Right cardiac atrium (tissue), 5 donors: Measurements from ENCODE around the gene ESD. TPM values are rescaled to one million over a fixed set of nuclear protein-coding genes. Genes with fewer than 3 reads are reported as not detected.
"Not testable (repeated sequence)": the region's sequence is repeated elsewhere in the genome, so short reads cannot be mapped to it uniquely, and the experiment has no call there.

Experiments
- ATAC-seq, 2 donors: fragments of 200-7000 bp; cut with Tn5 transposase; one replicate each; pipeline versions ENCODE4 v1.8.0 to v1.9.1; 2020; ENCODE audit warnings: moderate library complexity in 2 of 2, mild to moderate bottlenecking in 1 of 2
- DNase-seq, 3 donors: peaks; one replicate each; pipeline ENCODE4 v3.0.0-alpha.2; 2020
- H3K27ac ChIP-seq: one replicate; pipeline ENCODE4 v1.5.1; 2013; ENCODE audit warnings: mild to moderate bottlenecking, low read length, control low read depth, moderate library complexity
- H3K27me3 ChIP-seq: one replicate; pipeline ENCODE4 v1.6.1; 2013; ENCODE audit not compliant: control insufficient read depth, insufficient read depth
- H3K4me1 ChIP-seq: one replicate; pipeline ENCODE4 v1.6.1; 2013; ENCODE audit warnings: low read length; ENCODE audit not compliant: control insufficient read depth, insufficient read depth
- H3K4me3 ChIP-seq: one replicate; pipeline ENCODE4 v1.5.1; 2013; ENCODE audit warnings: low read length, control low read depth
- H3K9me3 ChIP-seq: one replicate; pipeline ENCODE4 v1.6.1; 2013; ENCODE audit warnings: low read length; ENCODE audit not compliant: control insufficient read depth
- WGBS: extraction: QIAGEN DNeasy Blood & Tissue Kit; methylation state at CpG from one replicate; pipeline ENCODE4 v1.1.7; 2013; 5-methylcytosine and 5-hydroxymethylcytosine counted together
- intact Hi-C, 4 donors: fragments of 100-400 bp; cut with DNase I; formaldehyde crosslinking; loops; one replicate each; pipeline versions ENCODE4 v1.11.0 to v1.14.0; 2022 to 2023
- polyA plus RNA-seq: library from polyadenylated mRNA; stranded (reverse); fragments of 200-250 nt; gene quantifications from one replicate; pipeline ENCODE4 v1.2.3, GENCODE V29; 2013
- total RNA-seq, 4 donors: library from RNA; stranded (reverse); fragmentation: NEBNext Ultra II Directional; extraction: Animal tissue kit (Norgen Biotek cat#: 25700); gene quantifications; one replicate each; pipeline ENCODE4 v1.2.1, GENCODE V29; 2021
- donor health status: healthy with polysubstance abuse.
- donor health status: DM: no; HTN: yes; CAD: no.
- donor health status: DM: no; HTN: no; CAD: no.
- donor health status: DM: no; HTN: yes; CAD: no; lungs with severe emphysema.
- donor health status: DM: yes; HTN: yes; CAD: no.

ESD gene
- total and polyA plus RNA-seq, 5 donors = 99.7 to 147 (median 104) TPM

DNA sequence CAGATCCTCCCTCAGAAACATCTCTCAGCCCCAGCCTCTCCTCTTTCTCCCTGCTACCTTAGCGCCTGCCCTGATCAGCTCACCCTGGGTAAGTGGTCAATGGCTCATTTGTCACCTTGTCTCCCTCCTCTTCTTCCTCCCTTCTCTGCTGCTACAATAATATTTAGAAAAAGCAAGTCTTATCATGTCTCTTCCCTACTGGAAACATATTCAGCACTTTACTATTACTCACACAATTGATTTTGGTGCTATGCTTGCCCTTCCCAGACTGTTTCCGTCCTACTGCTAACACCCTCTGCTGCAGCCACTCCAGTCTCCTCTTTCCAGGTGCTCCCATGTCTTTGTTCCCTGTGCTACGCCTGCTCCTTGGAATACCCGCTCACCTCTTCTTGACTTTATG, 35.8 kb downstream of the ESD start:
- intact Hi-C loops = no loop called here
- Histone ChIP-seq H3K27me3 (no peaks in the 10 kb centered on the region), H3K27ac (no peak overlapping the region), H3K9me3 (no peaks in the 10 kb centered on the region), H3K4me1 (no peaks in the 10 kb centered on the region), H3K4me3 (no peak overlapping the region)
- ATAC-seq (no peak), DNase-seq (no peak)
- WGBS = 89% methylated on average over 4 of the region's 4 CpGs

DNA sequence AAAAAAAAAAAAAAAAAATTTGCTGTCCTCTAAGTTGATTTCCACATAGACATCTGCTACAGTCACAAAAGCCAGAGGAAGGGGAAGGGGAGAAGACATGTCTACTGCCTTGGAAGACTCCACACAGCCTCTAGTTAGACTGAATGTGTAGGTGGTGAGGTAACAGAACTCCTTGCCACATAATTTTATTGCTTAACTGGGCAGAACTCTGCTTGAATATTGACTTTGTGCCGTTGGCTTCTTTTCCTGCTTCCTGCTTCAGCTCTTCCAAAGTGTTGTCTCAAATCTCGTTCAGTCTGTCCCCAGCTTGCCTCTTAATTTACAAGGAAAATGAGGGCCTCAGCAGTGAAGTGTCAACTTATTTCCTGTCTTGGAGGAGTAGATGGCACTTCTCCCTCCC, 37.1 kb downstream of the ESD start:
- Histone ChIP-seq H3K4me1 (no peaks in the 10 kb centered on the region), H3K27me3 (no peaks in the 10 kb centered on the region), H3K27ac (peak overlapping the region; percentile 35), H3K4me3 (no peak overlapping the region), H3K9me3 (no peaks in the 10 kb centered on the region)
- DNase-seq (no peak), ATAC-seq (peak; percentile 66 to 70)
- 21% methylated on average over 2 of the region's 2 CpGs for WGBS
- intact Hi-C loops = no loop called here

DNA sequence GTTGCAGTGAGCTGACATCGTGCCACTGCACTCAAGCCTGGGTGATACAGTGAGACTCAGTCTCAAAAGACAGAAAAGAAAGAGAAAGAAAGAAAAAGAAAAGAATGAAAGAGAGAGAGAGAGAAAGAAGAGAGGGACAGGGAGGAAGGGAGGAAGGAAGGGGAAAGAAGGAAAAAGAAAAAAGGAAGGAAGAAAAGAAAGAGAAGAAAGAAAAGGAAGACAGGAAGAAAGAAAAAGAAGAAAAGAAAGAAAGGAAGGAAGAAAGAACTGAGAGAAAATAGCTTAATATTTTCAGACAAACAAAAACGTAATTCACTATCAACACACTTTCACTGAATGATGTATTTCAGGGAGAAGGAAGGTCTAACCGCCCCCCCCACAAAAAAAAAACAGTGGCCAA, 39.3 kb downstream of the ESD start:
- WGBS = 51% methylated on average over 3 of the region's 3 CpGs
- DNase-seq (no peak), ATAC-seq (no peak)
- Histone ChIP-seq H3K27me3 (no peaks in the 10 kb centered on the region), H3K4me1 (no peaks in the 10 kb centered on the region), H3K9me3 (no peaks in the 10 kb centered on the region), H3K4me3 (no peak overlapping the region), H3K27ac (no peak overlapping the region)
- intact Hi-C loops = no loop called here

DNA sequence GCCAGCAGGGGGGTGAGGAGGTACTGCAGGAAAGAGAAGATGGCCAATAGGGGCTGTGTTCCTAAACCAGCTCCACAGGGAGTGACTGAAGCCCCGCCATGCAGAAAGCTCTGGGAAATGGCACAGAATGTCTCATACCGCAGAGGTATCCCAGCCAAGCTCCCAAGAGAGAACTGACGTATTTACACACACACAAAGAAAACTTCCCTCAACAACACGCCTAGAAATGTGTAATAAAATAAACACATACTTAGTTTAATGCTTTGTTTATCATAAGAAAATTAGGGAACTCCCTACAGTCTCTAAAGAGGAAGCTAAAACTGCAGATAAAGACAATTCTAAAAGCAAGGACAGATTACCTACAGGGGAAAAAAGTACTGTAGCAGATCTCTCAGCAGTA, 40.0 kb downstream of the ESD start:
- intact Hi-C loops = no loop called here
- Histone ChIP-seq H3K9me3 (no peaks in the 10 kb centered on the region), H3K4me3 (no peak overlapping the region), H3K27me3 (no peaks in the 10 kb centered on the region), H3K4me1 (no peaks in the 10 kb centered on the region), H3K27ac (no peak overlapping the region)
- WGBS = 23% methylated on average over 4 of the region's 4 CpGs
- ATAC-seq = peak in 1 of 2 donors; percentile 53
- DNase-seq = no peak

DNA sequence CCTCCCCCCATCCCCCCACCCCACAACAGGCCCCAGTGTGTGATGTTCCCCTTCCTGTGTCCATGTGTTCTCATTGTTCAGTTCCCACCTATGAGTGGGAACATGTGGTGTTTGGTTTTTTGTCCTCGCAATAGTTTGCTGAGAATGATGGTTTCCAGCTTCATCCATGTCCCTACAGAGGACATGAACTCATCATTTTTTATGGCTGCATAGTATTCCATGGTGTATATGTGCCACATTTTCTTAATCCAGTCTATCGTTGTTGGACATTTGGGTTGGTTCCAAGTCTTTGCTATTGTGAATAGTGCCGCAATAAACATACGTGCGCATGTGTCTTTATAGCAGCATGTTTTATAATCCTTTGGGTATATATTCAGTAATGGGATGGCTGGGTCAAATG, 41.5 kb downstream of the ESD start:
- WGBS = 97% methylated on average over 4 of the region's 5 CpGs
- H3K27me3 ChIP-seq, ATAC-seq, intact Hi-C loops, H3K4me3 ChIP-seq, H3K27ac ChIP-seq, H3K9me3 ChIP-seq, DNase-seq, H3K4me1 ChIP-seq: not testable (repeated sequence)

DNA sequence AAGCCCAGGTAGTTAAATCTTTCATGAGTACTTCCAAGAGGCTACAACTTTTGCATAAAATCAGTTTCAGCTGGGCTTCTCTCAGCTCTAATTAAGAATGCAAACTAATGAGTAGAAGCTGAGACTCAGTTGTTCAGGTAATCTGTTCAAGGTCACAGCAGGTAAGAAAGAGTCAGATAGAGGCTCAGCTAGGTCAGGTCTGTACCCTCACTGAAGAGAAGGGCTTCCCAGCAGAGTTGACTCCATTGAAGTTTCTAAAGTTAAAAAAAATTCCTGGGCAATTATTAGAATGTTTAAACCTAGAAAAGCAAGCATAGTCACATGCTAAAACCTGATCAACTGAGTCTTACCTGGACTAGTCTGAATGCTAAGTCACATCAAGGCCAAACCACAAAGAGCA, 42.1 kb downstream of the ESD start:
- no peak for DNase-seq
- Histone ChIP-seq H3K4me1 (no peaks in the 10 kb centered on the region), H3K4me3 (no peak overlapping the region), H3K27ac (no peak overlapping the region), H3K9me3 (no peaks in the 10 kb centered on the region), H3K27me3 (no peaks in the 10 kb centered on the region)
- no peak for ATAC-seq
- intact Hi-C loops = no loop called here

DNA sequence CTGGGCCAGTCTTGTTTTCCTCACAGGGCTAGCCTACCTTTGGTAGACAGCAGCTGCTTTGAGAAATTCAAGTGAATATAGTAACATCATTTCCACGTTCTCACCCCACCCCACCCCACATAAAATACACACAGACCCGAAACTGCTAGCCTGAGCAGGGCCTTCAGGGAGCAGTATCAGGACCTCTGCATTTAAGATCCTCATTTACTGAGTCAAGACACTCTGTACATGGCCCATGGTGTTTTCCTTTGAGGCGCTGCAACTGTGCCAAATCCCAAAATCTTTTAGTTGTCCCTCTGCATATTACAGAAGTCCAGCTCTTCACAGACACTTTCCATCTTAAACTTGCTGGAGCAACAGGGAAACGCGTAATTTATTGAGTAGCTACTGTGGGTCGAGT, 43.0 kb downstream of the ESD start:
- no peak overlapping the region for H3K27ac ChIP-seq
- intact Hi-C loops = no loop called here
- DNase-seq (no peak), ATAC-seq (no peak)
- H3K4me3 ChIP-seq = no peak overlapping the region
- no peaks in the 10 kb centered on the region for H3K27me3 ChIP-seq
- 83% methylated on average over 6 of the region's 6 CpGs for WGBS
- H3K4me1 ChIP-seq = no peaks in the 10 kb centered on the region
- no peaks in the 10 kb centered on the region for H3K9me3 ChIP-seq

DNA sequence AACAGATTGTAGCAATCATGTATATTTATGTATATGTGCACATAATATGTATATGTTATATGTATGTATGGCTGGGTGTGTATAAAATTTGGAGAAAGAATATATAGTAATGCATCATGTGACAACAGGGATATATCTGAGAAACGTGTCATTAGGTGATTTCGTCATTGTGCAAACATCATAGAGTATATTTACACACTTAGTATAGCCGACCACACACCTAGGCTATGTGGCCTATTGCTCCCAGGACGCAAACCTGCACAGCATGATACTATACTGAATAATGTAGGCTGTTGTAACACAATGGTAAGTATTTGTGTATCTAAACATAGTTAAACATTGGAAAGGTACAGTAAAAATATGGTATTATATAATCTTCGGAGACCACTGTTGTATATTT, 43.8 kb downstream of the ESD start:
- Histone ChIP-seq H3K4me1 (no peaks in the 10 kb centered on the region), H3K9me3 (no peaks in the 10 kb centered on the region), H3K4me3 (no peak overlapping the region), H3K27me3 (no peaks in the 10 kb centered on the region), H3K27ac (no peak overlapping the region)
- WGBS = 90% methylated on average over 5 of the region's 5 CpGs
- ATAC-seq (no peak), DNase-seq (no peak)
- intact Hi-C loops = no loop called here

DNA sequence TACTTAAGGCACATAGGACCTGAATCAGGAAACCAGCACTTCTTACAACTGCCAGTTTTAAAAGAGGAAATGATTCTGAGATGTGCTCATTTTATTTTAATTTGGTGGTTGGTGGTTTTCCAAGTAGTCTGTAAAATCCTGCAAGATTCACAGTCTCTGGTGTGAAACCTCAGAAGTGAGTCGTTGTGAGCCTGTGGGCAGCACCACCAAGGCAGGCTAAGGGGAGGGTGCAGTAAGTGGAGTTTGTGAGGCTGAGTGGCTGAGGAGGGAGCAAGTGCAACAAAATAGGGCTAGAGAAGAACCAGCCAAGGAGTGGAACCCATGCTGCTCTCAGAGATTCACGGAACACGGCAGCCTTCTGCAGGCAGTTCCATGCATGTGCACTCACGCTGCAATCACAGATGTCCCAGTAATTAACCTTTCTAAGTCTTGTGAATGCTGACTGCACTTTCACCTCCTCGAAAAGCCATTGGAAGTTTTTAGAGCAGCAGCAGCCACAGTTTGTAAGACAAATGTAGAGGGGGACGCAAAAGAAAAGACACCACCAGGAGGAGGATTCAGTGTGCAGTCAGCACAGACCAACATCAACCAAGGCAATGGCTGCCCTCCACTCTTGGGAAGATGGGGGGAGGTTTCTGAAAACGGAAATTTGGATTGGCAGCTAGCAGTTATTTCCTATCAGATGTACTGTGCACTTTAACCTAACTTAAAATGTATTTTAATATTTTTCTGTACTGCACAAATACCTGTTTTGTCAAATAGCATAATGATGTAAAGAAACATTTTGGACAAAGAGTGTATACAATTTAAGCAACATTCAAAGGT, 44.9 kb downstream of the ESD start:
- no peak overlapping the region for H3K27ac ChIP-seq
- H3K9me3 ChIP-seq = no peaks in the 10 kb centered on the region
- H3K27me3 ChIP-seq = no peaks in the 10 kb centered on the region
- H3K4me3 ChIP-seq = no peak overlapping the region
- 57% methylated on average over 7 of the region's 7 CpGs for WGBS
- no peak for DNase-seq
- intact Hi-C loops = no loop called here
- ATAC-seq = peak in 1 of 2 donors; percentile 41
- no peaks in the 10 kb centered on the region for H3K4me1 ChIP-seq

DNA sequence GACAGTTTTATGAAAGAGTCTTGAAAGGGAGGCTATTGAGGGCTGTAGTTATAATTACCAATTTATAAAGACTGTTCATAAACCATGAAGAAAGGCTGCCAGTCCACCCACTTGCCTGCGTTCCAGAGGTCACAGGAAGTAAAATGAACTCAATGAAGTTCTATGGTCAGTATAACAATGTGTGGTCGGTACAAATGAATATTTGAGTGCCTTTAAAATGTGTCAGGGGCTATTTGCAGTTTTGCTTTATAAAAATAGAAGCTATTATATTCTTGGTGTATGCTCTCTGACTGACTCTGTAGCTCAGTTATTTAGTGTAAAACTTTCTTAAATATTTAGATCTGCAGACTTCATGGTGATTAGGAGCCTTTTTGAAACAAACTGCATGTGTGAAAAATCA, 47.0 kb downstream of the ESD start:
- 58% methylated on average over 2 of the region's 2 CpGs for WGBS
- Histone ChIP-seq H3K4me3 (no peak overlapping the region), H3K27ac (no peak overlapping the region), H3K9me3 (no peaks in the 10 kb centered on the region), H3K27me3 (no peaks in the 10 kb centered on the region), H3K4me1 (no peaks in the 10 kb centered on the region)
- no peak for DNase-seq
- no peak for ATAC-seq
- intact Hi-C loops = no loop called here

DNA sequence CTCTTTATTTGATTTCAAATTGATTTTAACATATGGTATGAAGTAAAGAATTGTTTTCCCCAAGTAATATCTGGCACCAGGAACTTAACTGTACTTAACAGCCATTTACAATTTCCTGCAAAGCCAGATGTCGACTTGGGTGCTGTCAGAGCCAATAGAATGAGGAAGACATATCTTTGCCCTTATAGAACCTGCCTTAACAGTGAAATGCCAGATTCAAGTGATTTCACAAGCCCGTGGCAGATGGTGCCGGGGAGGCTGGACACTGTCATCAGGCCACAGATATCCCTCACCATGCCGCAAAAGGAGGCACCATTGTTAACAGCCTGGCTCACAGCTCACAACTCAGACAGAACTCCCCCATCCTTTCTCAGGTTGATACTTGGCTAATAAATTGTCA, 48.7 kb downstream of the ESD start:
- no peaks in the 10 kb centered on the region for H3K9me3 ChIP-seq
- H3K27me3 ChIP-seq = no peaks in the 10 kb centered on the region
- no peaks in the 10 kb centered on the region for H3K4me1 ChIP-seq
- no peak for DNase-seq
- 80% methylated on average over 4 of the region's 4 CpGs for WGBS
- intact Hi-C loops = no loop called here
- H3K4me3 ChIP-seq = no peak overlapping the region
- ATAC-seq = no peak
- no peak overlapping the region for H3K27ac ChIP-seq
